Heart left ventricle (tissue), 13 donors: Measurements from ENCODE around the gene GRAMD1B.

Experiments
- CTCF ChIP-seq, 12 donors: fragments of 200-600 bp; sonication (generic) in 4 of 12; IDR thresholded peaks; one replicate each; pipeline versions ENCODE4 v1.5.0 to v1.8.0; 2018 to 2022; ENCODE audit warnings: antibody characterized with exemption in 12 of 12, mild to moderate bottlenecking in 5 of 12
- POLR2A ChIP-seq, 2 donors: fragments of 450-650 bp; IDR thresholded peaks; one replicate each; pipeline ENCODE4 v1.6.1; 2017; ENCODE audit warnings: antibody characterized with exemption in 2 of 2, mild to moderate bottlenecking in 2 of 2, moderate library complexity in 2 of 2
- donor health status: ischemic (EF 13 %, LVEDD 7.1; RV severe dilation, severe dysfunction).
- donor health status: DM: no; HTN: yes; CAD: no.
- donor health status: DM: no; HTN: no; CAD: no.
- donor health status: ischemic (EF 25% LVEDD 6.9; RV normal size, moderate dysfunction).
- donor health status: ischemic (EF 25% LVEDD 5.7; RV mildly dilated, moderate dysfunction).
- donor health status: ischemic (EF 35%, LVEDD 5.7; RV mildly dilated, moderate dysfunction).
- donor health status: nonischemic (EF 11% LVEDD 7.7; RV severe dilation, severe dysfunction).
- donor health status: DM: yes; HTN: yes; CAD: no.
- donor health status: PGD.
- donor health status: ischemic (EF 29% LVEDD 5.4; RV normal size, mild dysfunction).
- donor health status: nonischemic (EF 23%, LVEDD 6.1; RV moderate dilation, normal function).

GRCh38 chr11:123450623-123451022 is 20.6 kb downstream of the GRAMD1B start:
- TF ChIP-seq CTCF (IDR thresholded peaks at IDR 0.05) (no peak), POLR2A (IDR thresholded peaks at IDR 0.05) (no peak)
